HTERT RPE-1 (cell line): Measurements from ENCODE around the gene PRPSAP1.
"Not testable (repeated sequence)": the region's sequence is repeated elsewhere in the genome, so short reads cannot be mapped to it uniquely, and the experiment has no call there.

ENCODE experiments used
- in situ Hi-C: fragments of 300-500 bp; cut with MboI; formaldehyde crosslinking; loops from 4 replicates; pipeline ENCODE4 v1.14.3; 2020; ENCODE audit warnings: low sequenced_read_pairs

PRPSAP1 gene

GRCh38 chr17:76327696-76328095 lies 26.0 kb downstream of the PRPSAP1 start:
- in situ Hi-C loops = no loop called here

DNA sequence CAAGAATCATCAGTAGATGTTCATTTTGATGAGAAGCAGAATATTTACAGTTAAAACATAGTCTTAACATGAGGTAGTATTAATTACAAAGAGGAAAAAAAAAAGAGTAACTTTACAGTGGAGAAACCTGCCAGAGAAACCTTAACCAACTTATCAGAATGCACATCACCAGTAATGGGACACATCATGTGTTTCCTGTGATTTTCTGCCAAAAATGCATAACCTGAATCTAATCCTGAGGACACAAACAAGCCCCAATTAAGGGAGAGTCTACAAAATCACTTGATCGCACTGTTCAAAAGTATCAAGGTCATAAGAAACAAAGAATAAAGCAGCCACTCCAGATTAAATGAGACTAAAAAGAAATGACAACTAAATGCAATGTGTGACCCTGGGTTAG lies 27.4 kb downstream of the PRPSAP1 start:
- in situ Hi-C loops = no loop called here

GRCh38 chr17:76318586-76318985 lies 35.1 kb downstream of the PRPSAP1 start:
- in situ Hi-C loops = no loop called here

DNA sequence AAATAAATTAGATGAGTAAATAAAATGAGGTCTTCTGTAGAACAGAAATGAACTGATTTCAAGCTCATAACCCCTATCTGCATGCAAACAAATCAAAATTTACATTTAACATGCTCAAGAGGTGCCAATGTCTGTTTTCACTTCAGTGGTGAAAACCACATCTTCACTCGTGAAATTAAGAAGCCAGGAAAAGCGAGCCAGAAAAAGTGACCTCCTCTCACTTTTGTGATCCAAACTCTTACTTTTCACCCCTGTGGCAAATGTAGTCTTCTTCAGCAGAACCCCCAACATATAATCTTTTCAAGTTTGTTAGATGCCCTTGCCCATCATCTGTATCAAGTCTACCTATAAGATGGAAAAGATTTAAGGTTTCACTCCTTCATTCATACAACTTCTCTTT lies 36.2 kb downstream of the PRPSAP1 start:
- in situ Hi-C loops = no loop called here

- in situ Hi-C loops = no loop called here
Observed at GRCh38 chr17:76314392-76315227, 39.1 kb downstream of the PRPSAP1 start.

GRCh38 chr17:76312735-76313134 lies 41.0 kb downstream of the PRPSAP1 start:
- in situ Hi-C loops = no loop called here

GRCh38 chr17:76309461-76309860 lies 44.3 kb downstream of the PRPSAP1 start:
- in situ Hi-C loops = no loop called here

- in situ Hi-C loops = no loop called here
Observed at GRCh38 chr17:76307966-76308338, 45.8 kb downstream of the PRPSAP1 start, which contains the start of gene QRICH2. Gene QRICH2, minus strand, starts transcription at chr17:76308276. Its CDS starts 278 bp downstream, at chr17:76307998.

DNA sequence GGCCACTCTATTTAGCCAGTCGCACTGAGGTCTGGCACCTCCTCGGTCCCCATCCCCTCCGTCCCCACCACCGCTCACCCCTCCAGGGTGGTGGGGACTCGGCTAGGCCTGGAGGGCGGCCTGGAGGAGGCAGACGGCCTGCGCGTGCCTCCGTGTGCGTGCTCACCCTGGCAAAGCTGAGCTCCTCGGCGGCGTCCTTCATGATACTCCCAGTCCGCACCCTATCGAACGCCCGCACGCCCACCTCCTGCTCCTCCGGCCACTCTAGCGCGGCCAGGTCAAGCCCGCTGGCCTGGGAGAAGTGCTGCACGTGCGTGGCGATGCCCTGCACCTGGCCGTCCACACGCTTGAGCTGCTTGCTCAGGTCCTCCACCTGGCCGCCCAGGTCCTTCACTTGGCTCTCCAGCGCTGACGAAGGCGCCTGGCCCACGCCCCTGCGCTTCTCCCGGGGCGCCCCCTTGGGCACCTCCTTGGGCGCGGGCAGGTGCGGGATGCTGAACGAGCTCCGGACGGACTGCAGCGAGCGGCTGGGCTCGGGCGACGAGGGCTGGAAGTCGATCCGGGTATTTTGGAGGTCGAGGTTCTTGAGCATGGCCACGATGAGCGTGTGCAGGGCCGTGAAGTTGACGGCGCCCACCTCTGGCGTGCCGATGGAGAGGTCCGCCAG lies 46.3 kb downstream of the PRPSAP1 start:
- in situ Hi-C loops = no loop called here

- in situ Hi-C loops = not testable (repeated sequence)
Observed at GRCh38 chr17:76305135-76305454, 48.6 kb downstream of the PRPSAP1 start.

DNA sequence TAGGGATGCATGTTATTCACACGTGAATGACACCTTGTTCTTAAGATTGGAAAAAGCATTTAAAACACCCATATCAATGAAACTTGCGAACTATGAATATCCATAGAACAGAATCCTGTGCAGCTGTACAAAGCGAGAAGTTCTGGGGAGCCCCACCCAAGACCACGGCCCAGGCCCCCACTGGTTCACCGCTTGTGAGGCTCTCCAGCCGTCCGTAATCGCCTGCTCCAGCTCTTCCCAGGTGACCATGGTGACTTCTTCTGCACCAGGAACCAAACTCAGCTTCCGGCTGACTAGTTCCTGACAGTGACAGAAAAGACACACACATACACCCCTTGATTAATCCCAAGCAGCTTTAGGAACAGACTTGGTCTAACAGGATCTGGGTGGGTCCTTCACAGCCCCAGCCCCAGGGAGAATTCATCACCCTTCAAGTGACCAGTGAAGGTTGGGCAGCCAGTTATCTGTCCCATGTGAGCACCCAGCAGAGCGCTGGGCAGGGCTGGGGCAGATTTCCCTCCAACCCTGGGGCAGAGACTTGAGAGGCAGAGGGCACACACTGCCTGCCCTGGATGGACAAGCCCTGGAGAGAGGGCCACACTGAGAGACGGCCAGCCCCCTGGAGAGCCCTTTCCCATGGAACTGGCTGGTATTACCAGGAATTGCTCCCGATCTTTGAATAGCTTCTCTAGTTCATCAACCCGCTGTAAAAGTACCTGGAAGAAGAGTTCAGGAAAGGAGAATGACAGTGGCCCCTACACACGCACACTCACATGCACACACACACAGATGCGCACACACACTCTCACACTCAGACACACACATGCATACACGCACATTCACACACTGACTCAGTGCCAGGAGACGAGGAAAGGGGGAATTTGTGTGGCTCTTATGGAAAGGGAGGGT lies 49.2 kb downstream of the PRPSAP1 start:
- in situ Hi-C loops = no loop called here

- in situ Hi-C loops = no loop called here
Observed at GRCh38 chr17:76297436-76297835, 56.3 kb downstream of the PRPSAP1 start.

DNA sequence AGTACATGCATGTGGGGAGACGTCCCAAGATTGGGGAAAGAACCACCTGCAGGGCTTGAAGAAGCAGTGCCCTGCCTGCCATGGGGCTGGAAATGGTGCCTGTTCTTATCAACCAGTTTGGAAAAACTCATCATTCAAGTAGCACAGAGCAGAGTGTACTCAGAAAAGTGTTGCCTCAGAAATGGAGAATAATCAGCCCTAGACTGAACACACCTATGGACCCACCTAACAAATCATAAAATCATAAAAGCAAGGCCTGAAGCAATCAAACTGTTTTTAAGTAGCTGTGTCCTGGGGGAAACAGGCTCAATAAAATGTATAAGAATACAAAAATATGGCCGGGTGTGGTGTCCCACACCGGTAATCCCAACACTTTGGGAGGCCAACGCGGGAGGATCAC lies 56.8 kb downstream of the PRPSAP1 start:
- in situ Hi-C loops = no loop called here

GRCh38 chr17:76296186-76296585 lies 57.5 kb downstream of the PRPSAP1 start:
- in situ Hi-C loops = no loop called here

DNA sequence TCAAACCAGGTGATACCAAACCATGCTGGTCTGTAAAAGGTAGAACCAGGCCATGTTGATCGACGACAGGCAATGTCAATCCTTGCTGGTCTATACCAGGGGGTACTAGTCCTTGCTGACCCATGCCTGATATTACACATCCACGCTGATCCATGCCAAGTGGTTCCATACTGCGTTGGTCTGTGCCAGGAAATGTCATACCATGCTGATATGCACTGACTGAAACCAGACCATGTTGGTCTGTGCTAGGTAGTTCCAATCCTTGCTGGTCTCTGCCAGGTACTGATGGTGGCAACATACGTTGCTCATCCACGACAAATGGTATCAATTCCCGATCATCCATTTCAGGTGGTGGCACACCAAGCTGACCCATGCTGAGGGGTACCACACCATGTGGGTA lies 60.6 kb downstream of the PRPSAP1 start:
- in situ Hi-C loops = no loop called here

DNA sequence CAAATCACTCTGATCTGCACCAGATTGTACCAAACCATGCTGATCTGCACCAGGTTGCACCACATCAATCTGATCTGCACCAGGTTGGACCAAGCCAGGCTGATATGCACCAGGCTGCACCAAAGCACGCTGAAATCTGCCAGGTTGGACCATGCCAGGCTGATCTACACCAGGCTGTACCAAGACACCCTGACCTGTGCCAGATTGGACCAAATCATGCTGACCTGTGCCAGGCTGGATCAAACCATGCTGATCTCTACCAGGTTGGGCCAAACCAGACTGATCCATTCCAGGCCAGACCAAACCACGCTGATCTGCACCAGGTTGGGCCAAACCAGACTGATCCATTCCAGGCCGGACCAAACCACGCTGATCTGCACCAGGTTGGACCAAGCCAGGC lies 61.1 kb downstream of the PRPSAP1 start:
- in situ Hi-C loops = no loop called here

DNA sequence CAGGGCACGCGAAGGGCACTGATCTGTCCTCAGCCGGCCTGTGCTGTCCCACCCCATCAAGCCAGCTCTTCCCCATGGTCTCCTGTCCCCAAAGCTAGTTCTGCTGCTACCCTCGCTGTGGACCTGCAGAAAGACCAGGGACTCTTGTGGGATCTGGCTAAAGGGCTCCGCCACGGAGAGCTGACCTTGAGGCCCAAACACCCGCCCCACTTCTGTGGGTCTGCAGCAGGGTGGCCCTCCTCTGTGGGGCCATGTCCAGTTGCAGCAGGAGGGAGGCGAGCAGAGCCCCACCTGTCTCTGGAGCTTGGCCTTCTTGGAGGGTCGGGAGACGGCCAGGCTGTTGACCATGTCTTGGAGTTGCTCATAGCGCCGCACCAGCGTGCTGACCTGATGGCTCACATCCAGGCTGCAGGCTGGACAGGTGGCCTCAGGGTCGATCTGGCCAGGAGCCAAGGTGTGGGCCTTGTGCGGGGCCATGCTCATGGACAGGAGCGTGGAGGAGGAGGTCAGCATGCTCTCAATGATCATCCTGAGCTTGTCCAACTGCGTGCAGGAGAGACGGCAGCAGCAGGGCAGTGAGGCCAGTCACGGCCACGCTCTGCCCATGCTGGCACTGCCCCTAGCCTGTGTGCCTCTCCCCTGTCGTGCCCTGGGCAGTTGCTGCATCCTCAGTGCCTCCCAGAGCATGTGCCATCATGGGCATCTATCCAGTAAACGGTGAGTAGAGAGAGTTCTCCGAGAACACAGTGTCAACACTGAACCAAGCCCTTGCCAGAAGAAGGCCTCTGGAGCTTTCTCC lies 71.9 kb downstream of the PRPSAP1 start:
- in situ Hi-C loops = no loop called here

- in situ Hi-C loops = no loop called here
Observed at GRCh38 chr17:76280650-76281049, 73.1 kb downstream of the PRPSAP1 start.

DNA sequence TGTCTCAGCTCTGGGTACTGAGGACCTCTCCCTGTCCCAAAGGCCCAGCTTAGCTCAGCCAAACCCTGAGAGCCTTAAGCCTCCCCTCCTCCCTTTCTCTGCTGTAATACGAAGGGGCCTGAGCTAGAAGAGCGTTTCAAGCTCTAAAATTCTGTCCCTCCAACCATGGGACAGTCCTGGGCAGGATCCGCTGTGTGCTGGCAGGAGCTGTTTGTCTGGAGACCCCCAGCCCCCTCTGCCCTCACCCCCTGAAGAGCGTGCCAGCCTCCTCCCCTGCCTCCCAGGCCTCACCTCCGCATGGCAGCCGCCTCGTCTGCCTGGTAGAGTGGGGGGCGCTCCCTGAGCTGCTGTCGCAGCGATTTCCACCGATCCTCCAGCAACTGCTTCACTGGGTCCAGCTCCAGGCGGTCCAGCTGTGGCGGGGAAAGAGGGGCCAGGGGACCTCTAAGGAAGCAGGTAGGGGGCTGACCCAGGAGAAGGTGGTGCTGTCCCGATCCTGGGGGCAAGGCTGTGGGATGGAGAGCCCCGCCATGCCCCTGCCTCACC lies 73.9 kb downstream of the PRPSAP1 start:
- in situ Hi-C loops = no loop called here

- in situ Hi-C loops = no loop called here
Observed at GRCh38 chr17:76278952-76279741, 74.6 kb downstream of the PRPSAP1 start.
